ENCODE measurements around the gene CDCA7.

DNA sequence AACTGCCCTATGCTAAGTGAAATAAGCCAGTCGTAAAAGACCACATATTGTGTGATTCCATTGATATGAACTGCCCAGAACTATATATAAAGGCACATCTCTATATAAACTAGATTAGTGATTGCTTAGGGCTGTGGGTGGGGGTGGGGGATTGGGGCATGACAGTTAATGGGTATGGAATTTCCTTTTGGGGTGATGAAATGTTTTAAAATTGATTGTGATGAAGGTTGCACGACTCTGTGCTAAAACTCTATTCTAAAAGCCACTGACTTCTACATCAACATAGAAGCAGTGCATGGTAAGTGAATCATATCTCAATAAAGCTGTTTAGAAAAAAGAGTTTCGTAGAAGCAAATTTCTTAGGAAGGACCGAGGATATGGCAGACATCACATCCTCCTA lies 53.0 kb downstream of the CDCA7 start:
- TF ChIP-seq, protein P1, sequence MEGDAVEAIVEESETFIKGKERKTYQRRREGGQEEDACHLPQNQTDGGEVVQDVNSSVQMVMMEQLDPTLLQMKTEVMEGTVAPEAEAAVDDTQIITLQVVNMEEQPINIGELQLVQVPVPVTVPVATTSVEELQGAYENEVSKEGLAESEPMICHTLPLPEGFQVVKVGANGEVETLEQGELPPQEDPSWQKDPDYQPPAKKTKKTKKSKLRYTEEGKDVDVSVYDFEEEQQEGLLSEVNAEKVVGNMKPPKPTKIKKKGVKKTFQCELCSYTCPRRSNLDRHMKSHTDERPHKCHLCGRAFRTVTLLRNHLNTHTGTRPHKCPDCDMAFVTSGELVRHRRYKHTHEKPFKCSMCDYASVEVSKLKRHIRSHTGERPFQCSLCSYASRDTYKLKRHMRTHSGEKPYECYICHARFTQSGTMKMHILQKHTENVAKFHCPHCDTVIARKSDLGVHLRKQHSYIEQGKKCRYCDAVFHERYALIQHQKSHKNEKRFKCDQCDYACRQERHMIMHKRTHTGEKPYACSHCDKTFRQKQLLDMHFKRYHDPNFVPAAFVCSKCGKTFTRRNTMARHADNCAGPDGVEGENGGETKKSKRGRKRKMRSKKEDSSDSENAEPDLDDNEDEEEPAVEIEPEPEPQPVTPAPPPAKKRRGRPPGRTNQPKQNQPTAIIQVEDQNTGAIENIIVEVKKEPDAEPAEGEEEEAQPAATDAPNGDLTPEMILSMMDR (IDR thresholded peaks at IDR 0.05): no peak
- no peak for TF ChIP-seq ZFX (IDR thresholded peaks at IDR 0.05; ENCODE audit: borderline replicate concordance)

All from 22Rv1 (cell line).